Immature natural killer cell (primary cell): ENCODE results near the gene INS. TPM values are rescaled to one million over a fixed set of nuclear protein-coding genes. Genes with fewer than 3 reads are reported as not detected.

ENCODE experiments used
- DNase-seq, 3 donors: peaks; one replicate each; pipeline ENCODE4 v3.0.0; 2022; ENCODE audit warnings: mixed read lengths in 1 of 3
- H3K27ac Mint-ChIP-seq, 6 donors: one replicate each; pipeline ENCODE4 v1.8.0; 2020; ENCODE audit warnings: mixed read lengths in 6 of 6, mild to moderate bottlenecking in 5 of 6, inconsistent platforms in 4 of 6, moderate library complexity in 3 of 6
- H3K27me3 Mint-ChIP-seq, 3 donors: one replicate each; pipeline ENCODE4 v1.8.0; 2020 to 2021; ENCODE audit warnings: low read depth in 3 of 3, mild to moderate bottlenecking in 3 of 3, mixed read lengths in 3 of 3, moderate library complexity in 3 of 3, inconsistent platforms in 1 of 3
- H3K36me3 Mint-ChIP-seq, 3 donors: one replicate each; pipeline ENCODE4 v1.8.0; 2020; ENCODE audit warnings: mixed read lengths in 3 of 3, inconsistent platforms in 2 of 3, mild to moderate bottlenecking in 2 of 3
- H3K4me1 Mint-ChIP-seq, 2 donors: one replicate each; pipeline ENCODE4 v1.8.0; 2020; ENCODE audit warnings: inconsistent platforms in 2 of 2, mild to moderate bottlenecking in 2 of 2, mixed read lengths in 2 of 2, moderate library complexity in 1 of 2
- H3K4me3 Mint-ChIP-seq, 5 donors: one replicate each; pipeline ENCODE4 v1.8.0; 2020; ENCODE audit warnings: mild to moderate bottlenecking in 5 of 5, mixed read lengths in 5 of 5, inconsistent platforms in 3 of 5, moderate library complexity in 3 of 5
- H3K9me3 Mint-ChIP-seq, 6 donors: one replicate each; pipeline ENCODE4 v1.8.0; 2020; ENCODE audit warnings: mild to moderate bottlenecking in 6 of 6, mixed read lengths in 6 of 6, inconsistent platforms in 4 of 6, moderate library complexity in 3 of 6
- polyA plus RNA-seq, 3 donors: library from polyadenylated mRNA; unstranded; fragments of 300-500 nt; fragmentation: Illumina TruSeq; gene quantifications; one replicate each; pipeline ENCODE4 v1.2.3, GENCODE V29; 2021

The INS gene
- polyA plus RNA-seq, 3 donors from 2014 or later: not detected

DNA sequence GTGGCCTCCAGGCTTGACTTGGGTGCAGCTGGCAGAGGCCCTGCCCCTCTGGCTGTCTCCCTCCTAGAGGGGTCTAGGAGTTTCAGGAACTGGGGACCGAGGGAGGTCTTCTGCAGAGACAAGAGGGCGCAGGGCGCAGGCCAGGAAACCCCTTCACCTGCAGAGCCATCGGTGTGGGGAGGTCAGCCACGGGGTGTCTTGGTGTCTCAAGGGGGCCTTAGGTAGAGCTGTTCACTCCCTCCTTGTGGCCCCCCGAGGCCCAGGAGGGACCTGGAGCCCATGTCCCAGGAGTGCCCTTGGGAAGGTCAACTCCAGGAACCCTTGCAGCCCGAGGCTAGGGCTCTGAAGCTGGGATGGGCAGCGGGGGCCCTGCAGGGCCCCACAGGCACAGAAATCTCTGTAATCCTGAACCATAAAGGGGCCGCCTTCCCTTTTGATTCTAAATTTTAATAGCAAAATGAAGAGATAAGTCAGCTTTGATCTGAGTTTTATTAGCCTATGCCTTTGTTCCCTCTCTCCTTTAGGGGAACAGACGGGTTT lies 42.0 kb upstream of the INS start:
- Mint-ChIP-seq H3K27me3 (no peaks in the 10 kb centered on the region), H3K27ac (no peak overlapping the region), H3K36me3 (peaks cover 0 to 4% (median 0%) of the 10 kb centered on the region in 3 donors), H3K4me1 (peaks cover 0 to 2% of the 10 kb centered on the region in 2 donors), H3K9me3 (peaks cover 0 to 3% (median 0%) of the 10 kb centered on the region in 6 donors), H3K4me3 (no peak overlapping the region)
- no peak for DNase-seq

DNA sequence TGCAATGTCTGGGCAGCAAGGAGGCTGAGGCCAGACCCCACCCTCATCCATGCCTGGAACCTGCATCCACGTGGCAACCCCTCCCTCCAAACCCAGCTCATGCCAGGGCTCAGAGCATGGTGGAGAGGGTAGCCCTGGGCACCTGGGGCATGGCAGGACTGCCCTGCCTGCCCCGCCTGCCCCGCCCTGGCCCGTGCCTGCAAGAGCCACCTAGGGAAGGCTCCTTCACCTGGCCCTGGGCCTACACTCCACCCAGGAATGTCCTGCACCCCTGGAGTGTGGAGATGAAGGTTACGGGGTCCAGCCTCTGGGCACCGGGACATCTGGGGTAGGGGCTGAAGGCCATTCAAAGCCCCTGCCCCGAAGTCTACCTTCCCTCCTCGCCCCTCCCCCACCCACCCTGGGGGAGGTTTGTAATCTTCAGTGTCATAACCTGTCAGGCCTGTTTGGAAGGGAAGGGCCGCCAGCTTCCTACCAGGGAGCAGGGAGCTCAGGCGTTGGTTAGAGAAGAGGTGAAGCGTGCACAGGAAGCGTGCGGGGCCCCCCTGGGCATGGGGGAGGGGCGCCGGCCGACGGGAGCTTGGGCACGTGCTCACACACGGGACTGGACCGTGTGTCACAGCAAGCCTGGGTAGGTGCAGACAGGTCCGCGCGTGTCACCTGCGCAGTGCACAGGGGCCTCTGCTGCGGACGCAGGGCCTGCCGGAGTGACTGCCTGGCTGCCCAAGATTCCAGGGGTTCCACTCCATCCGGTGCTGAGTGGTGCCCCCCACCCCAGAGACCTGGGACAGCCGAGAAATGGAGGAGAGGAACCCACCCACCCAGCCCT lies 41.3 kb upstream of the INS start:
- H3K9me3 Mint-ChIP-seq: peaks cover 0 to 3% (median 0%) of the 10 kb centered on the region in 6 donors
- H3K27ac Mint-ChIP-seq: no peak overlapping the region
- peaks cover 0 to 1% (median 0%) of the 10 kb centered on the region in 3 donors for H3K27me3 Mint-ChIP-seq
- no peak overlapping the region for H3K4me3 Mint-ChIP-seq
- DNase-seq: no peak
- peaks cover 0 to 4% (median 0%) of the 10 kb centered on the region in 3 donors for H3K36me3 Mint-ChIP-seq
- H3K4me1 Mint-ChIP-seq: peaks cover under 1 to 2% of the 10 kb centered on the region in 2 donors

DNA sequence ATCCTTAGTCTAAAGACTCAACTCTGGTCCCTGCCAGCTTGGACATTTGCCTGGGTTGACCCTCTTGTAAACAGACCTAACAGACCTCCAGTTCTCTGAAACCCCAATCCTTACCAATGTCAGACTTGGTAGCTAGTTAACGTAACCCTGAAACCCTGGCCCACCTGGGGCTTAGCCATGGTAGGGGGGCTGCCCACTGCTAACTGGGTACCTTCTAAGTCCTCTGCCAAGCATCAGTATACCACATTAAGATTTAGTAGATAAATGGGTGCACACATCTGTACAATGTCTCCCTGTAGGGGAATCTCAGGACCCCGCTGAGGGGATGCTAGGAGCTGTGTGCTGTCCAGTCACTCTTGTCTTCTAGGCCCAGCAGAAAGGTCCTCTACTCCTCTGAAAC lies 40.5 kb upstream of the INS start:
- peaks cover 0 to 6% (median 2%) of the 10 kb centered on the region in 3 donors for H3K27me3 Mint-ChIP-seq
- DNase-seq: no peak
- H3K4me3 Mint-ChIP-seq: no peak overlapping the region
- peaks cover 0 to 3% (median 0%) of the 10 kb centered on the region in 6 donors for H3K9me3 Mint-ChIP-seq
- H3K4me1 Mint-ChIP-seq: peaks cover 8 to 9% of the 10 kb centered on the region in 2 donors
- no peak overlapping the region for H3K27ac Mint-ChIP-seq
- peaks cover 0 to 4% (median 0%) of the 10 kb centered on the region in 3 donors for H3K36me3 Mint-ChIP-seq

DNA sequence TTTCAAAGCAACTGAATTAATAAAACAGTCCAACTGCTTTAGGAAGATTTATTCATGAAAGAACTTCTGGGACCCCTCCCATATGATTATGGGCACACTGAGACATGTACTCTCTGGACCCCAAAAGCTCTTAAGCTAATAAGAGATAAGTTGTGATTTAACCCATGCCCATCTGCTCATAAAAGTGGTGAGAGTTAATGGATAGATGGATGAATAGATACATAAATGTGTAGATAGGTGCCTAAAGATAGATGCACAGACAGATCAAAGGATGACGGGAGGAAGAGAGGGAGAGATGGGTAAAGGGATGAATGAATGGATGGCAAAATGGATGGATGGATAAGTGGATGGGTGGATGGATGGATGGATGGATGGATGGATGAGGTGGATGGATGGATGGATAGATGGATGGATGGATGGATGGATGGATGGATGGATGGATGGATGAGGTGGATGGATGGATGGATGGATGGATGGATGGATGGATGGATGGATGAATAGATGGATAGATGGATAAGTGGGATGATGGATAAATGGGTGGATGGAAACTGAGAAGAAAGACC lies 40.0 kb upstream of the INS start:
- H3K27ac Mint-ChIP-seq: peak overlapping the region in 1 of 6 donors; percentile 24
- H3K4me3 Mint-ChIP-seq: no peak overlapping the region
- DNase-seq: no peak
- H3K27me3 Mint-ChIP-seq: peaks cover 1 to 9% (median 2%) of the 10 kb centered on the region in 3 donors
- no peaks in the 10 kb centered on the region for H3K9me3 Mint-ChIP-seq
- H3K36me3 Mint-ChIP-seq: peaks cover 0 to 4% (median 0%) of the 10 kb centered on the region in 3 donors
- H3K4me1 Mint-ChIP-seq: peaks cover 13 to 14% of the 10 kb centered on the region in 2 donors

DNA sequence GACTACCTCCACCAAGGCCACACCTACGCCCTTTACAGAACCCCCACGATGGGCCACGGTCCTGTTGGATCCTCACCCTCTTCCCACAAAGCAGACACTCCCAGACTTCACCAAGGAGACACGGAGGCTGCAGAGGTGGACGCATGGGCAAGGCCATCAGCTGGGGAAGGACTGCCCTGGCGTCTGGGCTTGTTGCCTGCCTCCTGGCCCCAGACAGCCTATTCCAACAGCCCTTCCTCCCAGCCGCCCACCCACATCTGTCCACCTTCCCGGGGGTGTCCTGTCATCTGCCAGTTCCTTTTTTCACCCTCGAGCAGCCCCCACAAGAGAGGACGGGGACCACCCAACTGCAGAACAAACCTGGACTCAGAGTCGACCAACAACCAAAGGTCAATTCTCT lies 39.5 kb upstream of the INS start:
- peaks cover 0 to 4% (median 0%) of the 10 kb centered on the region in 3 donors for H3K36me3 Mint-ChIP-seq
- peaks cover 1 to 9% (median 2%) of the 10 kb centered on the region in 3 donors for H3K27me3 Mint-ChIP-seq
- peaks cover 14 to 16% of the 10 kb centered on the region in 2 donors for H3K4me1 Mint-ChIP-seq
- H3K27ac Mint-ChIP-seq: peak overlapping the region in 1 of 6 donors; percentile 19
- no peak overlapping the region for H3K4me3 Mint-ChIP-seq
- DNase-seq: no peak
- H3K9me3 Mint-ChIP-seq: no peaks in the 10 kb centered on the region

DNA sequence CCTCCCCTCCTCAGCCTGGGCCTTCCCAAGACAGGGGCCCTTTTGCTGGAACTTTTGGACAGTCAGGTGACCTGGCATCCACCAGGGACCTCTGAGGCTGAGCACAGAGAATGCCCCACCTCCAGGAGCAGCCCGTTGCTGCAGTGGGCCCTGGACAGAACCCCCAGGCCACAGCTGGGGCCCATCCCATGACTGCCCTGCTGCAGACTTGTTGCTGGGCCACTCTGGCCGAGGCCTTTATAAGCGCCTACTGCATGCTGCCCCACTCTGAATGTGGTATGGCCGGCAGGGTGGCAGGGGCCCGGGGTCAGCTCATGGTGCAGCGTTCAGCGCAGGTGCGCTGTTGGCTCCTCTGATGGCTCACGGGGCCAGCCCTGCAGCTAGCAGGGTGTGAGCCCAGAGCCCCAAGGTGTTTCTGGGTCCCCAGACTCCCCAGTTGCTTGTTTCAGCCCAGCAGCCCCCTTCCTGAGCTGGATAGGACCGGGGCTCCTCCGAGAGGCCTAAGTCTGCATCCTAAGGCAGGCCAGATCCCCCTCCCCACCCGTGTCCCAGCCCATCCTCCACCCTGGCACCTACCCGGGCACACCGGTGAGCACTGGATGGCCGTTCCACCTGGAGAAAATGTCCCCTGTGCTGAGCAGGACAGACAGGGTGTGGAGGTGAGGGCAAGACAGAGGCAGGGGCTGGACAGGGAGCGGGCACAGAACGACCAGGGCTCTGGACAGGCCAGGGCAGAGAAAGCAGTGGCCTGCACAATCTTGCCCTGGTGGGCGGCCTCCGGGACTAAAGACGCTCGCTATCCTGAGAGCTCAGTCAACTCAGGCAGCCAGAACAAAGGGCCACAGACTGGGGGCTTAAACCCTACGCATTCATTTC lies 38.7 kb upstream of the INS start:
- peaks cover 0 to 4% (median 0%) of the 10 kb centered on the region in 3 donors for H3K36me3 Mint-ChIP-seq
- H3K4me3 Mint-ChIP-seq: no peak overlapping the region
- H3K27ac Mint-ChIP-seq: no peak overlapping the region
- peaks cover 1 to 9% (median 2%) of the 10 kb centered on the region in 3 donors for H3K27me3 Mint-ChIP-seq
- no peaks in the 10 kb centered on the region for H3K9me3 Mint-ChIP-seq
- peaks cover 14 to 16% of the 10 kb centered on the region in 2 donors for H3K4me1 Mint-ChIP-seq
- no peak for DNase-seq

DNA sequence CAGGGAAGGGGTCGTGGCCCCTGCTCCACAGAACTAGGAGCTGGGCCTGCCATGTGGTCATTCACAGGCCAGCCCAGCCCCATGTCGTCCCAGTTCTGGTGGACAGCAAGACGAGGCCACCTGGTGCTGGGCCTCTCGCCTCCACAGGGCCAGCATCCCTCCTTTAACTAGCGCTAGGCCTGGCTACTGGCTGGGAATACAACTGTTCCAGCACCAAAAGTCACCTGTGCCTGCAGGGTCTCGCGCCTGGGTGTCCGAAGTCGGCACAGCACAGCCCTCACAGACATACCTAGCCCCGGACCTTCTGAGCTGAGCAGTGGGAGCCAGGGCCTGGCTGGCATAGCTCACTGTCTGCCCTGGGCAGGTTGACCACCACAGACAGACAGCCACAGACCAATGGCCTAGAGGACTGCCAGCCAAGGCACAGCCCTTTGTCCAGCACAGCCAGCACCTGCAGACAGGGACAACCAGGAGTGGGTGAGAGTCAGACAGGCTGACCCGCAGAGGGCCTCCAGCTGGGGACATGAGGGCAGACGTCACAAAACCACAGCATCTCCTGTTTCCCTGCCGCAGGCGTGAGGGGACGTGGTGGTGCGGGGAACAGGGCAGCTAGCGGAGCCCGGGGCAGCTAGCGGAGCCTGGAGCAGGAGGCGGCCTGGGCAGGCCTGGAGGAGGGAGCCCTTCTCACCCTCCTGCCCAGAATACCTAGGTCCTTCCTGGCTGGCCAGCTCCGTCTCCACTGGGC lies 37.8 kb upstream of the INS start:
- H3K4me1 Mint-ChIP-seq: peaks cover 14 to 16% of the 10 kb centered on the region in 2 donors
- peak in 1 of 3 donors; percentile 30 for DNase-seq
- peaks cover 1 to 9% (median 2%) of the 10 kb centered on the region in 3 donors for H3K27me3 Mint-ChIP-seq
- H3K4me3 Mint-ChIP-seq: no peak overlapping the region
- H3K9me3 Mint-ChIP-seq: no peaks in the 10 kb centered on the region
- peaks cover 0 to 4% (median 0%) of the 10 kb centered on the region in 3 donors for H3K36me3 Mint-ChIP-seq
- no peak overlapping the region for H3K27ac Mint-ChIP-seq

DNA sequence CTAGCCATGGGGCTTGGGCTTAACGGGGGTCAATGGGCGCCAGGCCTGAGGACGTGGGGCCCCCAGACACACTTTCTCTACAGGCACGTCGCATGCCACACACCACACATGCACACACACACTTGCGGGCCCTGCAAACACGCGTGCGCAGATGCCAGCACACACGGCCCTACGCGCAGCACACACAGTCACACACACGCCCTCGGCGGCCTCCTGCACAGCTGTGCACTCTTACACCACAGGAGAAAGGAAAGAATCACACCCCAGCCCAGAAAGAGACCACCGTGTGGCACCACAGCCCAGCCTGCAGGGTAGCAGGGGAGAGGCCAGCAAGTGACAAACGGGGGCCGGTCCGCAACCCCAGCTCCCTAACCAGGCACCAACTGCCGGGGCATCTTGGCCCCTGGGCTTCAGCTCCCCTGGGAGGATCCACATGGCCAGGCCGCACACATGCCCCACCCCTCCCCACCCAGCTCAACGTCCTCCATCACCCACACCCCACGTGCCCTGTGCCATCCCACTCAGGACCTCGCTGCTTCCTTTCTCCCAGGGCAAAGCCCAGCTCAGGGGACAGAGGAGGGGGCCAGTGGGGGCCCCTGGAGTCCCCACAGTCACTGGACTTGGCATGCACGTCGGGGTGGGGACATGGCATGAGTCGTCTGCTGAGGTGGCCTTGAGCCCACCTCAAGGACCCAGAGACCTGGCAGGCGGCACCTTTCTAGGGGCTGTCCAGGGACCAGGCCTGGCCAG lies 36.9 kb upstream of the INS start:
- peak in 1 of 3 donors; percentile 14 for DNase-seq
- Mint-ChIP-seq H3K4me3 (peak overlapping the region in 1 of 5 donors; percentile 7), H3K9me3 (no peaks in the 10 kb centered on the region), H3K4me1 (peaks cover 14 to 16% of the 10 kb centered on the region in 2 donors), H3K27me3 (peaks cover 1 to 9% (median 2%) of the 10 kb centered on the region in 3 donors), H3K36me3 (peaks cover 0 to 4% (median 0%) of the 10 kb centered on the region in 3 donors), H3K27ac (no peak overlapping the region)

DNA sequence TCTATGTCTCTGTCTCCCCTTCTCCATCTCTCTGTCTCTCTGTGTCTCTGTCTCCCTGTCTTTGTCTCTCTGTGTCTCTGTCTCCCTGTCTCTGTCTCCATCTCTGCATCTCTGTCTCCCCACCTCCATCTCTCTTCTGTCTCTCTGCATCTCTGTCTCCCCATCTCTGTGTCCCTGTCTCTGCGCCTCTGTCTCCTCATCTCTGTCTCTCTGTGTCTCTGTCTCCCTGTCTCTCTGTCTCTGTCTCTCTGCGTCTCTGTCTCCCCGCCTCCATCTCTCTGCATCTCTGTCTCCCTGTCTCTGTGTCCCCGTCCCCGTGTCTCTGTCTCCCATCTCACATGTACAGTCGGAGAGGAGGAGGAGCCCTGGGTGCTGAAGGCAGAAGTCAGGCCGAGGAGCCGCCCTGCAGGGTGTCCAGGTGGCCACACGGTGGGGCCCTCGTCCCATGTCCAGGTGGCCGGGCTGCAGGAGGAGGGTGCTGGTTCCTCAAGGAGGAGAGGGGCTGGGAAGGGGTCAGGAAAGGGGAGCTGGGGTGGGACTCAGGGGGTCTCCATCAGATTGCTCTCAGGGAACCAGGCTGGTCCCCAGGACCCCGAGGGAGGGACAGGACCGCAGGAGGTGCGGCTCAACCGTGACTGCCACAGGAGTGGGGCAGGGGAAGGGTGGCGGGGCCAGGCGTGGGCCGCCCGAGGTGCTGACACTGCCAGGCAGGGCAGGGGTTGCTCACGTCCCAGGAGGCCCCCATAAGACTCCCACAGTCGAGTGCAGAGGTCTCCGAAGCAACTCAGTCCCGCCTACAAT lies 36.2 kb upstream of the INS start:
- peak; percentile 71 to 79 (median 79) for DNase-seq
- peaks cover 1 to 9% (median 2%) of the 10 kb centered on the region in 3 donors for H3K27me3 Mint-ChIP-seq
- peak overlapping the region in 2 of 6 donors; percentile 21 to 72 for H3K27ac Mint-ChIP-seq
- H3K9me3 Mint-ChIP-seq: no peaks in the 10 kb centered on the region
- peaks cover 14 to 16% of the 10 kb centered on the region in 2 donors for H3K4me1 Mint-ChIP-seq
- peaks cover 0 to 4% (median 0%) of the 10 kb centered on the region in 3 donors for H3K36me3 Mint-ChIP-seq
- no peak overlapping the region for H3K4me3 Mint-ChIP-seq

DNA sequence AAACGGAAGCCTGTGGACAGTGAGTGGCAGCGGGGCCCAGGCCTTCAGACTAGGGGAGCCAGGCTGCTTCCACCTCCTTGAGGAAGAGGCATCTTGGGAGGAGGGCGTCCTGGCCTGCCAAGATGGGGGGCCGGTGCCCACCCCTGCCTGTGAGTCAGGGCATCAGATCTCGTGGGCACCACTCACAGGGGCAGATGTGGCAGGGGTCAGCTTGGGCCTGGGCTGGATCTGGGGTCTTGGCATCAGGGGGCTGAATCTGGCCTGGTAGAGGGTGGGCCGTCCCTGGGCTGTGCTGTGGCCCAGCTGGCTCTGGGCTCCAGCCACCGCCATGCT lies 34.7 kb upstream of the INS start:
- no peaks in the 10 kb centered on the region for H3K36me3 Mint-ChIP-seq
- H3K4me1 Mint-ChIP-seq: peaks cover 14 to 16% of the 10 kb centered on the region in 2 donors
- no peak for DNase-seq
- H3K4me3 Mint-ChIP-seq: no peak overlapping the region
- no peak overlapping the region for H3K27ac Mint-ChIP-seq
- H3K27me3 Mint-ChIP-seq: peaks cover 1 to 11% (median 2%) of the 10 kb centered on the region in 3 donors
- H3K9me3 Mint-ChIP-seq: no peaks in the 10 kb centered on the region

DNA sequence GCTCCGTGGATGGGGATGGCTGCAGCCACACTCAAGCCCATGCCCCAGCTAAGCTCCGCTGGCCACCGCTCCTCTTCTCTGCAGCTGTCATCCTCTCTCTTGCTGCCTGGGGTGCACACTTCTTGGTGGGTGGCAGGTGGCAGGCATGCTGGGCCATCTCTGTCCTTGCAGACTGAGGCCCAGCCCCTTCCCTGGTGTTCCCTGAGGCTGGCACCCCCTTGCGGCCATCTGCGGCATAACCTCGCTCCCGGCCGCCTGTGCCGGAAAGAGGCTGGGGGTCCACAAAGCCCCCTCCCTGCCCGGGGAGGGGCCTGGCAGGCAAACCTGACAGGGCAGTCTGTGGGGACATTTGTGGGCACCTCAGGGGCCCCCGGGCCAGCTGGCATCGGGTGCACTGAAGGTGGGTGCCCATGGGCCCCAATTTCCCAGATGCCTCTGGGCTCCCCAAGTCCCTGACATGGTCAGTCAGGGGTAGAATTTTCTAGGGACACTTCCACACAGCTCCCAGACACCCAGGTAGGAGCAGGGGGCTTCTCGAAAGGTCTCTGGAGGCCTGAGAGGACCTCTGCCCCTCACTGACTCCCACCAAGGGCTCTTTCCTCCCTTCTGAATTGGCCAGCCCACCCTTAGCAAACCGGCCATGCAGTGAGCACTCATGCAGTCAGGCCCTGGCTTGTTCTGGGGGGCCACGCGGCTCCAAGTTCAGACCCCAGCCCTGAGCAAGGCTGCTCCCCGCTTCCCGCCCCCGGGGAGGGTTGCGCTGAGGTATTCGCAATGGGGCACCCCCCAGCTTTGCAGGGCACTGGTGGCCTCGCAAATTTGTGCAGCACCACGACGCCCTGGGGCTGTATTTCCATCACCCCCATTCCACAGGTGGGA lies 34.1 kb upstream of the INS start:
- Mint-ChIP-seq H3K4me3 (no peak overlapping the region), H3K27ac (no peak overlapping the region), H3K4me1 (peaks cover 14 to 16% of the 10 kb centered on the region in 2 donors)

More for the DNA sequence above, 34.1 kb upstream of the INS start:
- Mint-ChIP-seq H3K36me3 (no peaks in the 10 kb centered on the region), H3K9me3 (no peaks in the 10 kb centered on the region), H3K27me3 (peaks cover 1 to 14% (median 2%) of the 10 kb centered on the region in 3 donors)
- peak; percentile 43 to 54 (median 45) for DNase-seq
